ENCODE data around the gene NCOA5.

- TF ChIP-seq, protein P1, sequence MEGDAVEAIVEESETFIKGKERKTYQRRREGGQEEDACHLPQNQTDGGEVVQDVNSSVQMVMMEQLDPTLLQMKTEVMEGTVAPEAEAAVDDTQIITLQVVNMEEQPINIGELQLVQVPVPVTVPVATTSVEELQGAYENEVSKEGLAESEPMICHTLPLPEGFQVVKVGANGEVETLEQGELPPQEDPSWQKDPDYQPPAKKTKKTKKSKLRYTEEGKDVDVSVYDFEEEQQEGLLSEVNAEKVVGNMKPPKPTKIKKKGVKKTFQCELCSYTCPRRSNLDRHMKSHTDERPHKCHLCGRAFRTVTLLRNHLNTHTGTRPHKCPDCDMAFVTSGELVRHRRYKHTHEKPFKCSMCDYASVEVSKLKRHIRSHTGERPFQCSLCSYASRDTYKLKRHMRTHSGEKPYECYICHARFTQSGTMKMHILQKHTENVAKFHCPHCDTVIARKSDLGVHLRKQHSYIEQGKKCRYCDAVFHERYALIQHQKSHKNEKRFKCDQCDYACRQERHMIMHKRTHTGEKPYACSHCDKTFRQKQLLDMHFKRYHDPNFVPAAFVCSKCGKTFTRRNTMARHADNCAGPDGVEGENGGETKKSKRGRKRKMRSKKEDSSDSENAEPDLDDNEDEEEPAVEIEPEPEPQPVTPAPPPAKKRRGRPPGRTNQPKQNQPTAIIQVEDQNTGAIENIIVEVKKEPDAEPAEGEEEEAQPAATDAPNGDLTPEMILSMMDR (IDR thresholded peaks at IDR 0.05) = no peak
- TF ChIP-seq POLR2A (IDR thresholded peaks at IDR 0.05) = no peak
Measured at GRCh38 chr20:46135856-46136633, 46.3 kb upstream of the NCOA5 start.
